ENCODE measurements around the gene STAU1.

STAU1 gene

DNA sequence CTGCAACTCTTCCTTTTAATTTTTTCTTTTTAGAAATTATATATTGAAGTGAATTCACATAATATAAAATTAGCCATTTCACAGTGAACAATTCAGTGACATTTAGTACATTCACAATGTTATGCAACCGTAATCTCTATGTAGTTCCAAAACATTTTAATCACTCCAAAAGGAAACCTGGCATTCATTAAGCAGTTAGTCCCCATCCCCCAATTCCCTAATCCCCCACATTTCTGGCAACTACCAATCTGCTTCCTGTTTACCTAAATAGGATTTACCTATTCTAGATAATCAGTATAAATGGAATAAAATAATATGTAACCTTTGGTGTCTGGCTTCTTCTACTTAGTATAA is 22.6 kb upstream of the STAU1 start:
- H3K4me1 Mint-ChIP-seq = no peaks in the 10 kb centered on the region
- H3K4me3 Mint-ChIP-seq = no peak overlapping the region
- DNase-seq = no peak

GRCh38 chr20:49210101-49210756 is 22.1 kb upstream of the STAU1 start:
- no peak overlapping the region for H3K4me3 Mint-ChIP-seq
- H3K36me3 Mint-ChIP-seq (ENCODE audit: low read depth) = no peaks in the 10 kb centered on the region
- no peak overlapping the region for H3K27ac Mint-ChIP-seq
- H3K4me1 Mint-ChIP-seq = no peaks in the 10 kb centered on the region
- no peak for TF ChIP-seq CTCF (IDR thresholded peaks at IDR 0.05)
- H3K9me3 Mint-ChIP-seq = peaks cover 17% of the 10 kb centered on the region
- DNase-seq = no peak
- peaks cover 2% of the 10 kb centered on the region for H3K27me3 Mint-ChIP-seq (ENCODE audit: low read depth, poor library complexity)

More for the DNA sequence above, 22.6 kb upstream of the STAU1 start:
- H3K9me3 Mint-ChIP-seq = peaks cover 17% of the 10 kb centered on the region
- no peak overlapping the region for H3K27ac Mint-ChIP-seq
- no peaks in the 10 kb centered on the region for H3K36me3 Mint-ChIP-seq (ENCODE audit: low read depth)
- no peak for TF ChIP-seq CTCF (IDR thresholded peaks at IDR 0.05)
- peaks cover 3% of the 10 kb centered on the region for H3K27me3 Mint-ChIP-seq (ENCODE audit: low read depth, poor library complexity)

DNA sequence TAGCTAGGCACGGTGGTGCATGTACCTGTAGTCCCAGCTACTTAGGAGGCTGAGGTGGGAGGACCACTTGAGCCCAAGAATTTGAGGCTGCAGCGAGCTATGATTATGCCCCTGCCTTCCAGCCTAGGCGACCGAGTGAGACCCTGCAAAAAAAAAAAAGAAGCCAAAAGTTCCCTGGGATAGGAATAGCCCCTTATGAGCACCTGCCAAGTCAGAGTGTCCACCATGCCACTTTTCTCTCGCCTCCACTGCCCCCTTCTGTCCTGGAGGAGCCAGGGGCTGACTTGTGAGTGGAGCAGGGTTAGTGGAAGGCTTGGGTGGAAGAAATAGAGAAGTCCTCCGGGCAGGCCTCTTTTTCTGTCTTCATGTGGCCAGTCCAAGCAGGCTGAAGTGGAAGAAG is 18.9 kb upstream of the STAU1 start:
- peaks cover 6% of the 10 kb centered on the region for H3K27me3 Mint-ChIP-seq (ENCODE audit: low read depth, poor library complexity)
- TF ChIP-seq CTCF (IDR thresholded peaks at IDR 0.05) = no peak
- no peaks in the 10 kb centered on the region for H3K4me1 Mint-ChIP-seq
- no peaks in the 10 kb centered on the region for H3K36me3 Mint-ChIP-seq (ENCODE audit: low read depth)
- H3K9me3 Mint-ChIP-seq = peaks cover 17% of the 10 kb centered on the region
- H3K4me3 Mint-ChIP-seq = no peak overlapping the region
- no peak for DNase-seq
- no peak overlapping the region for H3K27ac Mint-ChIP-seq

- peaks cover 9% of the 10 kb centered on the region for H3K27me3 Mint-ChIP-seq (ENCODE audit: low read depth, poor library complexity)
- no peak for DNase-seq
- H3K4me1 Mint-ChIP-seq = no peaks in the 10 kb centered on the region
- TF ChIP-seq CTCF (IDR thresholded peaks at IDR 0.05) = no peak
- no peak overlapping the region for H3K4me3 Mint-ChIP-seq
- H3K27ac Mint-ChIP-seq = no peak overlapping the region
- H3K9me3 Mint-ChIP-seq = peaks cover 9% of the 10 kb centered on the region
- no peaks in the 10 kb centered on the region for H3K36me3 Mint-ChIP-seq (ENCODE audit: low read depth)
These were observed 15.6 kb upstream of the STAU1 start for GRCh38 chr20:49203746-49204145.

- no peak overlapping the region for H3K27ac Mint-ChIP-seq
- peaks cover 9% of the 10 kb centered on the region for H3K9me3 Mint-ChIP-seq
- H3K4me1 Mint-ChIP-seq = no peaks in the 10 kb centered on the region
These were observed 14.9 kb upstream of the STAU1 start for GRCh38 chr20:49203011-49203410.

More at GRCh38 chr20:49203011-49203410, 14.9 kb upstream of the STAU1 start:
- H3K36me3 Mint-ChIP-seq (ENCODE audit: low read depth) = no peaks in the 10 kb centered on the region
- H3K27me3 Mint-ChIP-seq (ENCODE audit: low read depth, poor library complexity) = peaks cover 9% of the 10 kb centered on the region
- DNase-seq = no peak
- no peak for TF ChIP-seq CTCF (IDR thresholded peaks at IDR 0.05)
- H3K4me3 Mint-ChIP-seq = no peak overlapping the region

Measured in nephron progenitor cell (in vitro differentiated cells).